GM23338 (cell line): Measurements from ENCODE around the gene SESN1.

Experiments used
- CREB1 ChIP-seq: fragments of 250-450 bp; sonication (Bioruptor Pico); IDR thresholded peaks from 2 replicates; pipeline ENCODE4 v1.5.0; 2020; ENCODE audit warnings: low read depth, mild to moderate bottlenecking, moderate library complexity
- EZH2phosphoT487 ChIP-seq: fragments of 200-600 bp; sonication (generic); IDR thresholded peaks from one replicate; pipeline ENCODE4 v1.8.1; 2018; ENCODE audit warnings: antibody characterized with exemption; ENCODE audit not compliant: unreplicated experiment
- POLR2AphosphoS5 ChIP-seq: IDR thresholded peaks from 2 replicates; pipeline ENCODE4 v1.6.1; 2016; ENCODE audit warnings: antibody characterized with exemption, low read depth
- ZNF114 ChIP-seq: fragments of 250-450 bp; sonication (Bioruptor Pico); IDR thresholded peaks from 2 replicates; pipeline ENCODE4 v1.5.0; 2020; ENCODE audit warnings: mild to moderate bottlenecking, moderate library complexity
- TF ChIP-seq, protein P1 (sequence below), 2 experiments: fragments of 200-600 bp in 1 of 2; sonication (generic) in 1 of 2; conservative IDR thresholded peaks; 2 replicates each; pipeline versions ENCODE4 v1.5.1 to v1.6.1; 2016 to 2017; ENCODE audit warnings: antibody characterized with exemption in 2 of 2, low read depth in 2 of 2, mild to moderate bottlenecking in 2 of 2, moderate library complexity in 1 of 2
- TF ChIP-seq, protein P2 (sequence below): IDR thresholded peaks from 2 replicates; pipeline ENCODE4 v1.6.1; 2016; ENCODE audit warnings: antibody characterized with exemption
- TF ChIP-seq, protein P3 (sequence below): IDR thresholded peaks from one replicate; pipeline ENCODE4 v1.6.1; 2018; ENCODE audit warnings: antibody characterized with exemption; ENCODE audit not compliant: unreplicated experiment

DNA sequence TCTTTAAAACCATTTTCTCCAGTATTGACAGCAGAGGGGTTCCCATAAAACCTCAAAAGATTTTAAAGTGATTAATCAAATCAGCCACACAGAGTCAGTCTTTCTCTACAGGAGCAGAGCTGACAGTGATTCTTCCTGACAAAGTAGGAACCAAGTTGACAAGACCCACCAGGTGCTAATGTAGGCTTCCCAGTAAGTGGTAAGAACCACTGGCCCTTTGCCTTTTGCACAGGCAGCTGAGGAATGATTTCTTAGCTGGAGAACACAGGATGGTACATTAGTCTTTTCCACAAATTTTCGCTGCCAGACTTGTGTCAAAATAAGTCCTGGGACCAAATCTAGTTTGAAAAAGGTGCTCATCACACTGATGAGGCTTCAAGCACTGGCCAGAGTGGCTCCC is 150.6 kb downstream of the SESN1 start:
- TF ChIP-seq, protein P1, sequence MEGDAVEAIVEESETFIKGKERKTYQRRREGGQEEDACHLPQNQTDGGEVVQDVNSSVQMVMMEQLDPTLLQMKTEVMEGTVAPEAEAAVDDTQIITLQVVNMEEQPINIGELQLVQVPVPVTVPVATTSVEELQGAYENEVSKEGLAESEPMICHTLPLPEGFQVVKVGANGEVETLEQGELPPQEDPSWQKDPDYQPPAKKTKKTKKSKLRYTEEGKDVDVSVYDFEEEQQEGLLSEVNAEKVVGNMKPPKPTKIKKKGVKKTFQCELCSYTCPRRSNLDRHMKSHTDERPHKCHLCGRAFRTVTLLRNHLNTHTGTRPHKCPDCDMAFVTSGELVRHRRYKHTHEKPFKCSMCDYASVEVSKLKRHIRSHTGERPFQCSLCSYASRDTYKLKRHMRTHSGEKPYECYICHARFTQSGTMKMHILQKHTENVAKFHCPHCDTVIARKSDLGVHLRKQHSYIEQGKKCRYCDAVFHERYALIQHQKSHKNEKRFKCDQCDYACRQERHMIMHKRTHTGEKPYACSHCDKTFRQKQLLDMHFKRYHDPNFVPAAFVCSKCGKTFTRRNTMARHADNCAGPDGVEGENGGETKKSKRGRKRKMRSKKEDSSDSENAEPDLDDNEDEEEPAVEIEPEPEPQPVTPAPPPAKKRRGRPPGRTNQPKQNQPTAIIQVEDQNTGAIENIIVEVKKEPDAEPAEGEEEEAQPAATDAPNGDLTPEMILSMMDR (conservative IDR thresholded peaks at IDR 0.05; ENCODE audit: low read depth in 2 of 2), result no peak
- TF ChIP-seq EZH2phosphoT487 (no peak), POLR2AphosphoS5 (no peak), ZNF114 (CRISPR knock-in tag) (no peak), CREB1 (no peak)
- TF ChIP-seq, protein P2, sequence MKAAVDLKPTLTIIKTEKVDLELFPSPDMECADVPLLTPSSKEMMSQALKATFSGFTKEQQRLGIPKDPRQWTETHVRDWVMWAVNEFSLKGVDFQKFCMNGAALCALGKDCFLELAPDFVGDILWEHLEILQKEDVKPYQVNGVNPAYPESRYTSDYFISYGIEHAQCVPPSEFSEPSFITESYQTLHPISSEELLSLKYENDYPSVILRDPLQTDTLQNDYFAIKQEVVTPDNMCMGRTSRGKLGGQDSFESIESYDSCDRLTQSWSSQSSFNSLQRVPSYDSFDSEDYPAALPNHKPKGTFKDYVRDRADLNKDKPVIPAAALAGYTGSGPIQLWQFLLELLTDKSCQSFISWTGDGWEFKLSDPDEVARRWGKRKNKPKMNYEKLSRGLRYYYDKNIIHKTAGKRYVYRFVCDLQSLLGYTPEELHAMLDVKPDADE, result no peak
- TF ChIP-seq, protein P3, sequence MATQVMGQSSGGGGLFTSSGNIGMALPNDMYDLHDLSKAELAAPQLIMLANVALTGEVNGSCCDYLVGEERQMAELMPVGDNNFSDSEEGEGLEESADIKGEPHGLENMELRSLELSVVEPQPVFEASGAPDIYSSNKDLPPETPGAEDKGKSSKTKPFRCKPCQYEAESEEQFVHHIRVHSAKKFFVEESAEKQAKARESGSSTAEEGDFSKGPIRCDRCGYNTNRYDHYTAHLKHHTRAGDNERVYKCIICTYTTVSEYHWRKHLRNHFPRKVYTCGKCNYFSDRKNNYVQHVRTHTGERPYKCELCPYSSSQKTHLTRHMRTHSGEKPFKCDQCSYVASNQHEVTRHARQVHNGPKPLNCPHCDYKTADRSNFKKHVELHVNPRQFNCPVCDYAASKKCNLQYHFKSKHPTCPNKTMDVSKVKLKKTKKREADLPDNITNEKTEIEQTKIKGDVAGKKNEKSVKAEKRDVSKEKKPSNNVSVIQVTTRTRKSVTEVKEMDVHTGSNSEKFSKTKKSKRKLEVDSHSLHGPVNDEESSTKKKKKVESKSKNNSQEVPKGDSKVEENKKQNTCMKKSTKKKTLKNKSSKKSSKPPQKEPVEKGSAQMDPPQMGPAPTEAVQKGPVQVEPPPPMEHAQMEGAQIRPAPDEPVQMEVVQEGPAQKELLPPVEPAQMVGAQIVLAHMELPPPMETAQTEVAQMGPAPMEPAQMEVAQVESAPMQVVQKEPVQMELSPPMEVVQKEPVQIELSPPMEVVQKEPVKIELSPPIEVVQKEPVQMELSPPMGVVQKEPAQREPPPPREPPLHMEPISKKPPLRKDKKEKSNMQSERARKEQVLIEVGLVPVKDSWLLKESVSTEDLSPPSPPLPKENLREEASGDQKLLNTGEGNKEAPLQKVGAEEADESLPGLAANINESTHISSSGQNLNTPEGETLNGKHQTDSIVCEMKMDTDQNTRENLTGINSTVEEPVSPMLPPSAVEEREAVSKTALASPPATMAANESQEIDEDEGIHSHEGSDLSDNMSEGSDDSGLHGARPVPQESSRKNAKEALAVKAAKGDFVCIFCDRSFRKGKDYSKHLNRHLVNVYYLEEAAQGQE, result no peak
